ENCODE data around the gene ONECUT3. TPM values are rescaled to one million over a fixed set of nuclear protein-coding genes. Genes with fewer than 3 reads are reported as not detected.

Gene ONECUT3
- total and polyA plus RNA-seq, 10 of the 15 experiments (the other 5 are each of a cell fraction or from before 2014, with no cell fraction given): not detected

DNA sequence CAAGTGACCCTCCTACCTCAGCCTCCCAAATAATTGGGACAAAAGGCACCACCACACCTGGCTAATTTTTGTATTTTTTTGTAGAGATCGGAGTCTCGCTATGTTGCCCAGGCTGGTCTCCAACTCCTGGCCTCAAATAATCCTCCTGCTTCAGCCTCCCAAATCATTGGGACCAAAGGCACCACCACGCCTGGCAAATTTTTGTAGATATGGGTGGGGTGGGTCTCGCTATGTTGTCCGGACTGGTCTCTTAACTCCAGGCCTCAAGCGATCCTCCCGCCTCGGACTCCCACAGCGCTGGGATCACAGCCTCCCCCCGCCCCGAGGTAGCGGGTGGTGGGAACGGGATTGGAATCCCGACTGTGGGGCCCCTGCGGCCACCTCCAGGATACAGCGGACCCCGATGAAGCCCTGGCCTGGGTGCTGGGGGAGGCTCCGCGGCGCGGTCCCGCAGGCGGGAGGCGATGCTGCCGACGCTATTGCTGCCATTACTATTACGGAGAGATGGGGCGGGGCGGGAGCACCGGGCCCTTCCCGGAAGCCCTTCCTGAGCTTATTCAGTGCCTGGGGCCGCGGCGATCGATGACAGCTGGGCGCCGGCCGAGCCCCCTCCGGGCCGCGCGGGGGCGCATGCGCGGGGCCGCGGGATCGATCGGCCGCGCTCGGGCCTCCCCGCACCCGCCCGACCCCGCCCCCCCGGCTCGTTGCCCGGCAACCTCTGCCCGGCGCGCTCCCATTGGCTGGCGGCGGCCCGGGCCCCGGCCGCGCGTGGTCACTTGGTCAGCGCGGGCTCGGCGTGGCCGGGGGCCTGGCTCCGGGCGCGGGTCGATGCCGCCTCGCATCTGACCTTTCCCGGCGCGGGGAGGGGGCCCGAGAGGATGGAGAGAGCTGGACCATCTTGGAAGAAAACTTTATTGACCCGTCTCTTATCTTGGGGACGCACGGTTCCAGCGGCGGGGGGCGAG, 27.9 kb upstream of the ONECUT3 start:
- no peaks in the 10 kb centered on the region for H4K20me1 ChIP-seq (ENCODE audit: control insufficient read depth, insufficient read depth)
- ChIA-PET POLR2A (no interaction called here), SMC1A (ENCODE audit: uncharacterized antibody, unreplicated experiment) (no interaction called here), RAD21 (ENCODE audit: unreplicated experiment) (no interaction called here), CTCF (no interaction called here)
- H3K4me2 ChIP-seq (ENCODE audit: control insufficient read depth, insufficient read depth): no peak overlapping the region
- H3K79me2 ChIP-seq (ENCODE audit: control insufficient read depth, insufficient read depth, low read length): no peaks in the 10 kb centered on the region
- no TSS peak for BruUV-seq (replicated peaks)
- ATAC-seq: no peak
- H3K27me3 ChIP-seq (replicated peaks in 1 of 2; ENCODE audit: control insufficient read depth in 2 of 2, insufficient read depth in 2 of 2, low read length in 1 of 2): peaks cover 0 to 4% of the 10 kb centered on the region in 2 experiments; a peak in 2 of 4 replicates
- TF ChIP-seq NFYB (IDR thresholded peaks at IDR 0.05; ENCODE audit: insufficient read depth, low read depth, low read length): 0 out of 2 replicates have a peak, but pooled peaks have one; percentile 15
- no peak for TF ChIP-seq NBN (IDR thresholded peaks at IDR 0.05)
- H3K4me3 ChIP-seq: no peak overlapping the region
- H2AFZ ChIP-seq (ENCODE audit: control insufficient read depth, low read depth, low read length): no peak overlapping the region
- in situ Hi-C loops (cut with MboI) (no loop called here), intact Hi-C loops (cut with micrococcal nuclease; ENCODE audit: unreplicated experiment) (no loop called here)
- H3K4me1 ChIP-seq (ENCODE audit: control insufficient read depth, insufficient read depth, low read length): no peaks in the 10 kb centered on the region
- no peak for FAIRE-seq
- H3K36me3 ChIP-seq (ENCODE audit: control insufficient read depth in 2 of 2, insufficient read depth in 2 of 2, low read length in 1 of 2): no peaks in the 10 kb centered on the region
- no peaks in the 10 kb centered on the region for H3K9me3 ChIP-seq (replicated peaks; ENCODE audit: control insufficient read depth, insufficient read depth, low read length)
- H3K9ac ChIP-seq (ENCODE audit: control insufficient read depth, insufficient read depth, low read length): no peak overlapping the region
- DNase-seq (ENCODE audit: low read depth, low spot score): no peak
- H3K27ac ChIP-seq (ENCODE audit: control insufficient read depth, insufficient read depth): no peak overlapping the region
- WGBS (ENCODE audit: insufficient coverage, insufficient replicate concordance, low lambda C conversion rate, missing lambda C conversion rate): 26% methylated on average over 46 of the region's 90 CpGs

DNA sequence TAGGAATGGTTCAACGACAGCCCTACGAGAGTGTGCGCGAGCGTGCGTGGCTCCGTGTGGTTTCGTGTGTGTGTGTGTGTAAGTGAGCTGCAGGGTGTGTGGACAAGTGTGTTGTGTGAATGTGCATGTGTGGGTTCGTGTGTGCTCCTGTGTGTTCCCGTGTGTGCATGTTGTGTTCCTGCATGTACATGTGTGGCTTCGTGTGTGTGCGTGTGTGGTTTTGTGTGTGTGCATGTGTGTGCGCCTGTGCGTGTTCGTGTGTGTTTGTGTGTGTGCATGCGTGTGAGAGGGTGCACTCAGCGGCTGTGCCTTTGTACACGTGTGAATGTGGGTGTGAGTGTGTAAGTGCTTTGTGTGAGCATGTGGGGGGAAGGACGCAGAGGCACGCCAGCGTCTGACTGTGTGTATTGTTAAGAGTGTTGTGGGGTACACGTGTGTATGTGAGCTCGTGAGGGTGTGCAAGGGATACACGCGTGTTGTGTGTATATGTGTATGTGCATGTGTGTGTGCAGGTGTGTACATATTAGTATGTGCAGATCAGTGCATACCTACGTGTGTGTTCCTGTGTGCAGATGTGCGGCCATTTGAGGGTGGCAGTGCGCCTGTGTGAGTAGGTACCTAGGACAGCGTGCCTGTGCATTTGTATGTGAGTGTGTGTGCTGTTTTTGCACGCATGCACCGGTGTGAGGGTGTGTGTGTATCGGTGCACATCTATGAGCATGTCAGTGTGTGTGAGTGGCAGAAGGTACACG, 24.3 kb upstream of the ONECUT3 start:
- DNase-seq (ENCODE audit: low read depth, low spot score) (no peak), ATAC-seq (no peak), FAIRE-seq (no peak)
- POLR2A ChIA-PET: no interaction called here
- Histone ChIP-seq H3K4me2 (ENCODE audit: control insufficient read depth, insufficient read depth) (no peak overlapping the region), H3K27ac (ENCODE audit: control insufficient read depth, insufficient read depth) (no peak overlapping the region), H3K79me2 (ENCODE audit: control insufficient read depth, insufficient read depth, low read length) (no peaks in the 10 kb centered on the region), H3K27me3 (replicated peaks in 1 of 2; ENCODE audit: control insufficient read depth in 2 of 2, insufficient read depth in 2 of 2, low read length in 1 of 2) (peaks cover 0 to 4% of the 10 kb centered on the region in 2 experiments; a peak in 2 of 4 replicates), H3K9me3 (replicated peaks; ENCODE audit: control insufficient read depth, insufficient read depth, low read length) (no peaks in the 10 kb centered on the region), H3K4me3 (no peak overlapping the region), H2AFZ (ENCODE audit: control insufficient read depth, low read depth, low read length) (no peak overlapping the region), H3K4me1 (ENCODE audit: control insufficient read depth, insufficient read depth, low read length) (no peaks in the 10 kb centered on the region), H4K20me1 (ENCODE audit: control insufficient read depth, insufficient read depth) (no peaks in the 10 kb centered on the region), H3K36me3 (ENCODE audit: control insufficient read depth in 2 of 2, insufficient read depth in 2 of 2, low read length in 1 of 2) (no peaks in the 10 kb centered on the region), H3K9ac (ENCODE audit: control insufficient read depth, insufficient read depth, low read length) (no peak overlapping the region)
- intact Hi-C loops (cut with micrococcal nuclease; ENCODE audit: unreplicated experiment): no loop called here
- WGBS (ENCODE audit: insufficient coverage, insufficient replicate concordance, low lambda C conversion rate, missing lambda C conversion rate): 73% methylated on average over 33 of the region's 33 CpGs
- in situ Hi-C loops (cut with MboI): no loop called here
- CTCF ChIA-PET: no interaction called here
- SMC1A ChIA-PET (ENCODE audit: uncharacterized antibody, unreplicated experiment): no interaction called here
- RAD21 ChIA-PET (ENCODE audit: unreplicated experiment): no interaction called here
- BruUV-seq (replicated peaks): no TSS peak
- TF ChIP-seq WRNIP1 (IDR thresholded peaks at IDR 0.05; ENCODE audit: borderline replicate concordance, low read depth, low read length): no peak
- TF ChIP-seq MEF2A (IDR thresholded peaks at IDR 0.05; ENCODE audit: insufficient read depth, low read depth, low read length): no peak
- no peak for TF ChIP-seq ZNF217 (IDR thresholded peaks at IDR 0.05)
- TF ChIP-seq, protein P1, sequence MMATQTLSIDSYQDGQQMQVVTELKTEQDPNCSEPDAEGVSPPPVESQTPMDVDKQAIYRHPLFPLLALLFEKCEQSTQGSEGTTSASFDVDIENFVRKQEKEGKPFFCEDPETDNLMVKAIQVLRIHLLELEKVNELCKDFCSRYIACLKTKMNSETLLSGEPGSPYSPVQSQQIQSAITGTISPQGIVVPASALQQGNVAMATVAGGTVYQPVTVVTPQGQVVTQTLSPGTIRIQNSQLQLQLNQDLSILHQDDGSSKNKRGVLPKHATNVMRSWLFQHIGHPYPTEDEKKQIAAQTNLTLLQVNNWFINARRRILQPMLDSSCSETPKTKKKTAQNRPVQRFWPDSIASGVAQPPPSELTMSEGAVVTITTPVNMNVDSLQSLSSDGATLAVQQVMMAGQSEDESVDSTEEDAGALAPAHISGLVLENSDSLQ (IDR thresholded peaks at IDR 0.05): no peak
- no peak for TF ChIP-seq STAT1 (conservative IDR thresholded peaks at IDR 0.05)
- TF ChIP-seq SMARCA5 (IDR thresholded peaks at IDR 0.05): no peak
- TF ChIP-seq TBL1XR1 (IDR thresholded peaks at IDR 0.05; ENCODE audit: low read depth, low read length): no peak
- no peak for TF ChIP-seq ZNF384 (IDR thresholded peaks at IDR 0.05; ENCODE audit: borderline replicate concordance, low read depth, low read length)
- TF ChIP-seq POLR2A (IDR thresholded peaks at IDR 0.05; ENCODE audit: low read depth, low read length): no peak
- TF ChIP-seq, protein P2, sequence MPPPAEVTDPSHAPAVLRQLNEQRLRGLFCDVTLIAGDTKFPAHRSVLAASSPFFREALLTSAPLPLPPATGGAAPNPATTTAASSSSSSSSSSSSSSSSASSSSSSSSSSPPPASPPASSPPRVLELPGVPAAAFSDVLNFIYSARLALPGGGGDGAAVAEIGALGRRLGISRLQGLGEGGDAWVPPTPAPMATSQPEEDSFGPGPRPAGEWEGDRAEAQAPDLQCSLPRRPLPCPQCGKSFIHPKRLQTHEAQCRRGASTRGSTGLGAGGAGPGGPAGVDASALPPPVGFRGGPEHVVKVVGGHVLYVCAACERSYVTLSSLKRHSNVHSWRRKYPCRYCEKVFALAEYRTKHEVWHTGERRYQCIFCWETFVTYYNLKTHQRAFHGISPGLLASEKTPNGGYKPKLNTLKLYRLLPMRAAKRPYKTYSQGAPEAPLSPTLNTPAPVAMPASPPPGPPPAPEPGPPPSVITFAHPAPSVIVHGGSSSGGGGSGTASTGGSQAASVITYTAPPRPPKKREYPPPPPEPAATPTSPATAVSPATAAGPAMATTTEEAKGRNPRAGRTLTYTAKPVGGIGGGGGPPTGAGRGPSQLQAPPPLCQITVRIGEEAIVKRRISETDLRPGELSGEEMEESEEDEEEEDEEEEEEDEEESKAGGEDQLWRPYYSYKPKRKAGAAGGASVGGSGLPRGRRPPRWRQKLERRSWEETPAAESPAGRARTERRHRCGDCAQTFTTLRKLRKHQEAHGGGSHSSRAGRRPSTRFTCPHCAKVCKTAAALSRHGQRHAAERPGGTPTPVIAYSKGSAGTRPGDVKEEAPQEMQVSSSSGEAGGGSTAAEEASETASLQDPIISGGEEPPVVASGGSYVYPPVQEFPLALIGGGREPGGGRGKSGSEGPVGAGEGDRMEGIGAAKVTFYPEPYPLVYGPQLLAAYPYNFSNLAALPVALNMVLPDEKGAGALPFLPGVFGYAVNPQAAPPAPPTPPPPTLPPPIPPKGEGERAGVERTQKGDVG (CRISPR knock-in tag; IDR thresholded peaks at IDR 0.05): no peak
